GM18951 (cell line): ENCODE results near the gene METTL13.

Source experiments
- POLR2A ChIP-seq: IDR thresholded peaks from 4 replicates; pipeline ENCODE4 v1.6.1; 2011; ENCODE audit warnings: mild to moderate bottlenecking; ENCODE audit not compliant: insufficient read length, insufficient read depth; ENCODE audit errors: extremely low read depth
- in situ Hi-C: fragments of 300-500 bp; cut with MboI; formaldehyde crosslinking; loops from one replicate; pipeline ENCODE4 v1.12.0; 2022; ENCODE audit warnings: low sequenced_read_pairs, mixed read lengths, inconsistent platforms; ENCODE audit not compliant: unreplicated experiment

Gene METTL13

GRCh38 chr1:171819946-171820345 lies 38.5 kb downstream of the METTL13 start:
- no peak for TF ChIP-seq POLR2A
- in situ Hi-C loops = loop anchor here (10.0 to 25.0 kb wide), 2 partner anchors 592 to 1625 kb away; partner anchors contain the start of gene C1orf105

GRCh38 chr1:171826973-171827372 lies 45.5 kb downstream of the METTL13 start:
- TF ChIP-seq POLR2A = no peak
- in situ Hi-C loops = loop anchor here (10.0 kb wide), 1 partner anchor 1618 kb away; no protein-coding TSS in a partner anchor

GRCh38 chr1:171828794-171829193 lies 47.3 kb downstream of the METTL13 start:
- TF ChIP-seq POLR2A = no peak
- in situ Hi-C loops = loop anchor here (10.0 kb wide), 1 partner anchor 1616 kb away; no protein-coding TSS in a partner anchor

- TF ChIP-seq POLR2A = no peak
- in situ Hi-C loops = no loop called here
Observed at GRCh38 chr1:171833091-171833825, 51.8 kb downstream of the METTL13 start.

GRCh38 chr1:171834821-171835220 lies 53.4 kb downstream of the METTL13 start:
- no peak for TF ChIP-seq POLR2A
- in situ Hi-C loops = no loop called here

- in situ Hi-C loops = no loop called here
Observed at GRCh38 chr1:171835891-171836290, 54.4 kb downstream of the METTL13 start.

GRCh38 chr1:171841050-171841910 lies 59.8 kb downstream of the METTL13 start, which contains the start of gene DNM3:
Gene DNM3 (plus strand): TSS chr1:171841498. CDS start chr1:171841657, 159 bp downstream.
- in situ Hi-C loops = no loop called here

More at GRCh38 chr1:171835891-171836290, 54.4 kb downstream of the METTL13 start:
- no peak for TF ChIP-seq POLR2A

GRCh38 chr1:171841931-171842761 lies 60.7 kb downstream of the METTL13 start:
- in situ Hi-C loops = no loop called here
- no peak for TF ChIP-seq POLR2A

More at GRCh38 chr1:171841050-171841910, 59.8 kb downstream of the METTL13 start, which contains the start of gene DNM3:
- TF ChIP-seq POLR2A = no peak

GRCh38 chr1:171844381-171844780 lies 62.9 kb downstream of the METTL13 start:
- no peak for TF ChIP-seq POLR2A
- in situ Hi-C loops = no loop called here

- no peak for TF ChIP-seq POLR2A
- in situ Hi-C loops = no loop called here
Observed at GRCh38 chr1:171845998-171846397, 64.5 kb downstream of the METTL13 start.
